ENCODE data around the gene ACTR5. TPM values are rescaled to one million over a fixed set of nuclear protein-coding genes. Genes with fewer than 3 reads are reported as not detected.

The ACTR5 gene
- total and polyA plus RNA-seq, 2 donors (not counting 1 experiment from before 2014, with no cell fraction given): 4.4 to 5.9 TPM

- H3K4me1 ChIP-seq (ENCODE audit: control insufficient read depth, extremely low read depth, insufficient read depth, low read length): no peaks in the 10 kb centered on the region
- H3K79me2 ChIP-seq (ENCODE audit: control insufficient read depth, insufficient read depth, low read length): no peaks in the 10 kb centered on the region
- no peak for TF ChIP-seq EZH2 (IDR thresholded peaks at IDR 0.05; ENCODE audit: low read length, missing control alignments)
- no peak for TF ChIP-seq CTCF (conservative IDR thresholded peaks at IDR 0.05 in 1 of 2, IDR thresholded peaks at IDR 0.05 in 1 of 2; ENCODE audit: low read depth in 1 of 2, low read length in 2 of 2)
- H3K4me3 ChIP-seq (replicated peaks in 1 of 4; ENCODE audit: control extremely low read depth in 1 of 4, insufficient read depth in 1 of 4, low read depth in 3 of 4, low read length in 4 of 4): no peak overlapping the region
- no peaks in the 10 kb centered on the region for H3K36me3 ChIP-seq (ENCODE audit: control insufficient read depth, insufficient read depth, low read length)
- no peak overlapping the region for H3K9ac ChIP-seq (ENCODE audit: insufficient read depth, low read length)
- no peak overlapping the region for H3K4me2 ChIP-seq (ENCODE audit: extremely low read depth, insufficient read depth, low read length)
- peaks cover 42% of the 10 kb centered on the region for H3K27me3 ChIP-seq (ENCODE audit: control insufficient read depth, insufficient read depth, low read length)
- H2AFZ ChIP-seq (ENCODE audit: low read length): no peak overlapping the region
- H3K27ac ChIP-seq (ENCODE audit: insufficient read depth, low read length): no peak overlapping the region
- no peaks in the 10 kb centered on the region for H3K9me3 ChIP-seq (ENCODE audit: control insufficient read depth, insufficient read depth, low read depth, low read length)
- no peaks in the 10 kb centered on the region for H4K20me1 ChIP-seq (ENCODE audit: control insufficient read depth, extremely low read depth, insufficient read depth, low read length)
- DNase-seq (ENCODE audit: low read depth in 2 of 2): no peak
Observed at GRCh38 chr20:38804221-38804620, 56.0 kb downstream of the ACTR5 start.

GRCh38 chr20:38804682-38805501 is 56.6 kb downstream of the ACTR5 start:
- no peak for TF ChIP-seq CTCF (conservative IDR thresholded peaks at IDR 0.05 in 1 of 2, IDR thresholded peaks at IDR 0.05 in 1 of 2; ENCODE audit: low read depth in 1 of 2, low read length in 2 of 2)
- TF ChIP-seq EZH2 (IDR thresholded peaks at IDR 0.05; ENCODE audit: low read length, missing control alignments): no peak
- DNase-seq (ENCODE audit: low read depth in 2 of 2): no peak
- H3K27me3 ChIP-seq (ENCODE audit: control insufficient read depth, insufficient read depth, low read length): peaks cover 42% of the 10 kb centered on the region
- no peak overlapping the region for H3K9ac ChIP-seq (ENCODE audit: insufficient read depth, low read length)
- no peaks in the 10 kb centered on the region for H3K4me1 ChIP-seq (ENCODE audit: control insufficient read depth, extremely low read depth, insufficient read depth, low read length)
- H3K27ac ChIP-seq (ENCODE audit: insufficient read depth, low read length): no peak overlapping the region
- no peak overlapping the region for H3K4me2 ChIP-seq (ENCODE audit: extremely low read depth, insufficient read depth, low read length)
- H3K79me2 ChIP-seq (ENCODE audit: control insufficient read depth, insufficient read depth, low read length): no peaks in the 10 kb centered on the region
- H3K9me3 ChIP-seq (ENCODE audit: control insufficient read depth, insufficient read depth, low read depth, low read length): no peaks in the 10 kb centered on the region
- no peaks in the 10 kb centered on the region for H4K20me1 ChIP-seq (ENCODE audit: control insufficient read depth, extremely low read depth, insufficient read depth, low read length)
- no peak overlapping the region for H2AFZ ChIP-seq (ENCODE audit: low read length)
- no peaks in the 10 kb centered on the region for H3K36me3 ChIP-seq (ENCODE audit: control insufficient read depth, insufficient read depth, low read length)
- H3K4me3 ChIP-seq (replicated peaks in 1 of 4; ENCODE audit: control extremely low read depth in 1 of 4, insufficient read depth in 1 of 4, low read depth in 3 of 4, low read length in 4 of 4): peak overlapping the region in 1 of 4 experiments; percentile 35

GRCh38 chr20:38805502-38805957 is 57.3 kb downstream of the ACTR5 start, which contains the start of gene PPP1R16B:
Gene PPP1R16B, plus strand, starts transcription at chr20:38805697. Its CDS starts 30,229 bp downstream, at chr20:38835926.
- Histone ChIP-seq H3K79me2 (ENCODE audit: control insufficient read depth, insufficient read depth, low read length) (no peaks in the 10 kb centered on the region), H3K4me3 (replicated peaks in 1 of 4; ENCODE audit: control extremely low read depth in 1 of 4, insufficient read depth in 1 of 4, low read depth in 3 of 4, low read length in 4 of 4) (peak within 1 kb of the TSS in 1 of 4 experiments; percentile 35), H3K4me2 (ENCODE audit: extremely low read depth, insufficient read depth, low read length) (peak within 1 kb of the TSS; percentile 25), H2AFZ (ENCODE audit: low read length) (no peak within 1 kb of the TSS), H3K9ac (ENCODE audit: insufficient read depth, low read length) (no peak within 1 kb of the TSS), H3K9me3 (ENCODE audit: control insufficient read depth, insufficient read depth, low read depth, low read length) (no peaks in the 10 kb centered on the region), H3K4me1 (ENCODE audit: control insufficient read depth, extremely low read depth, insufficient read depth, low read length) (no peaks in the 10 kb centered on the region), H3K27ac (ENCODE audit: insufficient read depth, low read length) (no peak within 1 kb of the TSS), H3K36me3 (ENCODE audit: control insufficient read depth, insufficient read depth, low read length) (no peaks in the 10 kb centered on the region), H4K20me1 (ENCODE audit: control insufficient read depth, extremely low read depth, insufficient read depth, low read length) (no peaks in the 10 kb centered on the region), H3K27me3 (ENCODE audit: control insufficient read depth, insufficient read depth, low read length) (peaks cover 42% of the 10 kb centered on the region)
- no peak for DNase-seq (ENCODE audit: low read depth in 2 of 2)
- TF ChIP-seq EZH2 (IDR thresholded peaks at IDR 0.05; ENCODE audit: low read length, missing control alignments) (no peak), CTCF (conservative IDR thresholded peaks at IDR 0.05 in 1 of 2, IDR thresholded peaks at IDR 0.05 in 1 of 2; ENCODE audit: low read depth in 1 of 2, low read length in 2 of 2) (no peak)

Measured in fibroblast of lung (primary cell).